ENCODE measurements around the gene NEK11. TPM values are rescaled to one million over a fixed set of nuclear protein-coding genes. Genes with fewer than 3 reads are reported as not detected.
A peak's percentile ranks its signal among the peaks of the same experiment; 100 is the strongest.

The NEK11 gene
- total RNA-seq, 1 donor from 2014 or later, result 7.1 TPM

DNA sequence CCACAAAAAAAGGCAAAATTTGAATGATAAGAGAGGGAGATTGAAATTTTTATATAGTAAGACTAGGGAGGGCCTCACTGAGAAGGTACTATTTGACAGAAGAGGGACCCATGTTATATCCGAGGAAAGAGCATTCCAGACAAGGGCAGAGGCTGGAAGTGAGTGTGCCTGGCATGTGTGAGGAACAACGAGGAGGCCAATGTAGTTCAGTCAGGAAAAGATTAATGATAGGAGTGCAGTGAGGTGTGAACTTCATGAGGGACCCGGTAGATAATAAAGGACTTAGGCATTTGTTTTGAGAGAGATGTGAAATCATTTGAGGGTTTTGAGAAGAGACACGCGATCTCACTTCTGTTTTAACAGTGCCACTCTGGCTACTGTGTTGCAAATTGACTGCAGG is 36.4 kb upstream of the NEK11 start:
- no peaks in the 10 kb centered on the region for H3K27me3 ChIP-seq (ENCODE audit: insufficient read depth, low read length)
- H3K4me3 ChIP-seq (ENCODE audit: insufficient read depth, low read depth, low read length), result no peak overlapping the region
- H3K79me2 ChIP-seq (ENCODE audit: insufficient read depth, low read length), result no peaks in the 10 kb centered on the region
- H3K4me1 Mint-ChIP-seq (ENCODE audit: low read depth, unreplicated experiment), result peaks cover 3% of the 10 kb centered on the region
- H3K36me3 Mint-ChIP-seq (ENCODE audit: low read depth, unreplicated experiment), result peaks cover 16% of the 10 kb centered on the region
- H3K9ac ChIP-seq (ENCODE audit: low read length), result no peak overlapping the region
- TF ChIP-seq EZH2 (IDR thresholded peaks at IDR 0.05; ENCODE audit: insufficient read depth, low read length), result no peak
- TF ChIP-seq, protein P1, sequence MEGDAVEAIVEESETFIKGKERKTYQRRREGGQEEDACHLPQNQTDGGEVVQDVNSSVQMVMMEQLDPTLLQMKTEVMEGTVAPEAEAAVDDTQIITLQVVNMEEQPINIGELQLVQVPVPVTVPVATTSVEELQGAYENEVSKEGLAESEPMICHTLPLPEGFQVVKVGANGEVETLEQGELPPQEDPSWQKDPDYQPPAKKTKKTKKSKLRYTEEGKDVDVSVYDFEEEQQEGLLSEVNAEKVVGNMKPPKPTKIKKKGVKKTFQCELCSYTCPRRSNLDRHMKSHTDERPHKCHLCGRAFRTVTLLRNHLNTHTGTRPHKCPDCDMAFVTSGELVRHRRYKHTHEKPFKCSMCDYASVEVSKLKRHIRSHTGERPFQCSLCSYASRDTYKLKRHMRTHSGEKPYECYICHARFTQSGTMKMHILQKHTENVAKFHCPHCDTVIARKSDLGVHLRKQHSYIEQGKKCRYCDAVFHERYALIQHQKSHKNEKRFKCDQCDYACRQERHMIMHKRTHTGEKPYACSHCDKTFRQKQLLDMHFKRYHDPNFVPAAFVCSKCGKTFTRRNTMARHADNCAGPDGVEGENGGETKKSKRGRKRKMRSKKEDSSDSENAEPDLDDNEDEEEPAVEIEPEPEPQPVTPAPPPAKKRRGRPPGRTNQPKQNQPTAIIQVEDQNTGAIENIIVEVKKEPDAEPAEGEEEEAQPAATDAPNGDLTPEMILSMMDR (IDR thresholded peaks at IDR 0.05; ENCODE audit: insufficient read depth, low read depth, low read length), result no peak
- no peak overlapping the region for H3K4me3 Mint-ChIP-seq (ENCODE audit: unreplicated experiment)
- H2AFZ ChIP-seq (ENCODE audit: low read depth, low read length), result no peak overlapping the region
- peaks cover 4% of the 10 kb centered on the region for H4K20me1 ChIP-seq (ENCODE audit: insufficient read depth, low read length)
- no peak overlapping the region for H3K4me2 ChIP-seq (ENCODE audit: low read length)
- peak; percentile 9 for DNase-seq (ENCODE audit: low read depth)
- no peak overlapping the region for H3K27ac Mint-ChIP-seq (ENCODE audit: unreplicated experiment)
- no peak overlapping the region for H3K27ac ChIP-seq (ENCODE audit: low read depth, low read length)
- FAIRE-seq, result no peak
- H3K4me1 ChIP-seq (ENCODE audit: insufficient read depth, low read length), result no peaks in the 10 kb centered on the region
- peaks cover 2% of the 10 kb centered on the region for H3K9me3 Mint-ChIP-seq (ENCODE audit: unreplicated experiment)
- H3K9me3 ChIP-seq (ENCODE audit: insufficient read depth, low read depth, low read length), result no peaks in the 10 kb centered on the region
- H3K27me3 Mint-ChIP-seq (ENCODE audit: low read depth, unreplicated experiment), result no peaks in the 10 kb centered on the region
- peaks cover 19% of the 10 kb centered on the region for H3K36me3 ChIP-seq (ENCODE audit: insufficient read depth, low read length)

DNA sequence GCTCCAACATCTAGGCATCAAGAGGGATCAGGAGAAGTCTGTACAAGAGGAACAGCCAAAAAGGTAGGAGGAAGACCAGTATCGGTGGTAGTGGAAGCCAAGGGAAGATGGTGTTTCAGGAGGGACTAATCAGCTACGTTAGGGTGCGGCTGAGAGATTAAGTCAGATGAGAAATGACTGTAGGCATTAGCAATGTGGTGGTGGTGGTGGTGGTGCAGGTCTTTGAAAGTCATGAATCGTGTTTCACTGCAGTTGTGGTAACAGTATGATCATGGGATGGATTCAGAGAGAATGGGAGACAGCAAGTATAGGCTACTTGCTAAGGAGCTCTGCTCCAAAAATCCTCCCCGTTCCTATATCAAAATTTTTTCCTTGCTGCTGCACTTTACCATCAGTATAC is 35.6 kb upstream of the NEK11 start:
- Mint-ChIP-seq H3K36me3 (ENCODE audit: low read depth, unreplicated experiment) (peaks cover 16% of the 10 kb centered on the region), H3K4me3 (ENCODE audit: unreplicated experiment) (no peak overlapping the region), H3K9me3 (ENCODE audit: unreplicated experiment) (peaks cover 2% of the 10 kb centered on the region), H3K27me3 (ENCODE audit: low read depth, unreplicated experiment) (no peaks in the 10 kb centered on the region), H3K4me1 (ENCODE audit: low read depth, unreplicated experiment) (peaks cover 3% of the 10 kb centered on the region), H3K27ac (ENCODE audit: unreplicated experiment) (no peak overlapping the region)
- TF ChIP-seq, protein P1 (IDR thresholded peaks at IDR 0.05; ENCODE audit: insufficient read depth, low read depth, low read length), result no peak
- no peak for TF ChIP-seq EZH2 (IDR thresholded peaks at IDR 0.05; ENCODE audit: insufficient read depth, low read length)
- H3K4me2 ChIP-seq (ENCODE audit: low read length), result no peak overlapping the region
- no peak overlapping the region for H3K27ac ChIP-seq (ENCODE audit: low read depth, low read length)
- H3K9me3 ChIP-seq (ENCODE audit: insufficient read depth, low read depth, low read length), result no peaks in the 10 kb centered on the region
- H2AFZ ChIP-seq (ENCODE audit: low read depth, low read length), result no peak overlapping the region
- FAIRE-seq (no peak), DNase-seq (ENCODE audit: low read depth) (no peak)
- H3K9ac ChIP-seq (ENCODE audit: low read length), result no peak overlapping the region
- H3K4me1 ChIP-seq (ENCODE audit: insufficient read depth, low read length), result no peaks in the 10 kb centered on the region
- H3K79me2 ChIP-seq (ENCODE audit: insufficient read depth, low read length), result no peaks in the 10 kb centered on the region
- peaks cover 22% of the 10 kb centered on the region for H3K36me3 ChIP-seq (ENCODE audit: insufficient read depth, low read length)
- H4K20me1 ChIP-seq (ENCODE audit: insufficient read depth, low read length), result peaks cover 4% of the 10 kb centered on the region
- no peaks in the 10 kb centered on the region for H3K27me3 ChIP-seq (ENCODE audit: insufficient read depth, low read length)
- H3K4me3 ChIP-seq (ENCODE audit: insufficient read depth, low read depth, low read length), result no peak overlapping the region

DNA sequence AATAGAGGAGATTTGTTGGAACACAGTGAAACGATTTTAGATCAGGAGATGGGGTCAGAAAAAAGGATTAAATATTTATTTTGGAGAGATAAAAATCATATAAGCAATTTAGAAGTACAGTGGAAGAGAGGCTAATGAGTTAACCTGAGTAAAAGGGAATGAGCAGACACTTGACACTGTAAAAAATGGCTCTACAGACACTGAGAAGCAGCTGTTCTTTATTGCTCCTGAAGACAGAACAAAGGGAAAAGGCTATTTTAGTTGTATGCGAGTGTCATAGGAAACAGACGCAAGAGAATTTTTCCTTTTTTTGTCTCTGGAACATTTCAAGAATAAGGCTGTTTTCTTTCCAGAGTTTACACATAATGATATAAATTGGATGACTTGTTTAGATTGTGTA is 34.3 kb upstream of the NEK11 start:
- H4K20me1 ChIP-seq (ENCODE audit: insufficient read depth, low read length), result no peaks in the 10 kb centered on the region
- Mint-ChIP-seq H3K4me3 (ENCODE audit: unreplicated experiment) (no peak overlapping the region), H3K27ac (ENCODE audit: unreplicated experiment) (no peak overlapping the region), H3K27me3 (ENCODE audit: low read depth, unreplicated experiment) (no peaks in the 10 kb centered on the region), H3K36me3 (ENCODE audit: low read depth, unreplicated experiment) (peaks cover 16% of the 10 kb centered on the region), H3K9me3 (ENCODE audit: unreplicated experiment) (peaks cover 2% of the 10 kb centered on the region), H3K4me1 (ENCODE audit: low read depth, unreplicated experiment) (peaks cover 3% of the 10 kb centered on the region)
- no peaks in the 10 kb centered on the region for H3K9me3 ChIP-seq (ENCODE audit: insufficient read depth, low read depth, low read length)
- DNase-seq (ENCODE audit: low read depth) (no peak), FAIRE-seq (no peak)
- H3K4me3 ChIP-seq (ENCODE audit: insufficient read depth, low read depth, low read length), result no peak overlapping the region
- no peaks in the 10 kb centered on the region for H3K4me1 ChIP-seq (ENCODE audit: insufficient read depth, low read length)
- no peaks in the 10 kb centered on the region for H3K79me2 ChIP-seq (ENCODE audit: insufficient read depth, low read length)
- TF ChIP-seq, protein P1 (IDR thresholded peaks at IDR 0.05; ENCODE audit: insufficient read depth, low read depth, low read length), result no peak
- TF ChIP-seq EZH2 (IDR thresholded peaks at IDR 0.05; ENCODE audit: insufficient read depth, low read length), result no peak
- no peak overlapping the region for H3K9ac ChIP-seq (ENCODE audit: low read length)
- peaks cover 34% of the 10 kb centered on the region for H3K36me3 ChIP-seq (ENCODE audit: insufficient read depth, low read length)
- no peaks in the 10 kb centered on the region for H3K27me3 ChIP-seq (ENCODE audit: insufficient read depth, low read length)
- no peak overlapping the region for H2AFZ ChIP-seq (ENCODE audit: low read depth, low read length)
- no peak overlapping the region for H3K27ac ChIP-seq (ENCODE audit: low read depth, low read length)
- H3K4me2 ChIP-seq (ENCODE audit: low read length), result no peak overlapping the region
